Upper lobe of right lung (tissue), 1 donor: Measurements from ENCODE around the gene MIF. TPM values are rescaled to one million over a fixed set of nuclear protein-coding genes. Genes with fewer than 3 reads are reported as not detected.
A peak's percentile ranks its signal among the peaks of the same experiment; 100 is the strongest.

ENCODE experiments used
- ATAC-seq: fragments of 200-7000 bp; cut with Tn5 transposase; one replicate; pipeline ENCODE4 v1.9.1; 2020; ENCODE audit warnings: mild to moderate bottlenecking, moderate library complexity
- DNase-seq: peaks from one replicate; pipeline ENCODE4 v3.0.0-alpha.2; 2020
- H3K27ac ChIP-seq: fragments of 200-600 bp; one replicate; pipeline ENCODE4 v1.8.0; 2022
- H3K27me3 ChIP-seq: fragments of 200-600 bp; one replicate; pipeline ENCODE4 v1.8.0; 2022; ENCODE audit warnings: mild to moderate bottlenecking
- H3K36me3 ChIP-seq: fragments of 200-600 bp; one replicate; pipeline ENCODE4 v1.8.0; 2022
- H3K4me1 ChIP-seq: fragments of 200-600 bp; one replicate; pipeline ENCODE4 v1.8.0; 2022
- H3K4me3 ChIP-seq: fragments of 200-600 bp; one replicate; pipeline ENCODE4 v1.8.0; 2022; ENCODE audit warnings: mild to moderate bottlenecking
- H3K9me3 ChIP-seq: fragments of 200-600 bp; one replicate; pipeline ENCODE4 v1.8.0; 2022
- CTCF ChIP-seq: fragments of 200-600 bp; IDR thresholded peaks from one replicate; pipeline ENCODE4 v1.8.0; 2022; ENCODE audit warnings: antibody characterized with exemption
- intact Hi-C: fragments of 100-400 bp; cut with DNase I; formaldehyde crosslinking; loops from one replicate; pipeline ENCODE4 v1.11.0; 2022
- long read RNA-seq: library from polyadenylated mRNA; unstranded; transcript quantifications from one replicate; pipeline ENCODE4 v2.0.0, GENCODE V29; 2021
- total RNA-seq: library from RNA; stranded (reverse); fragmentation: NEBNext Ultra II Directional; extraction: Animal tissue kit (Norgen Biotek cat#: 25700); gene quantifications from one replicate; pipeline ENCODE4 v1.2.1, GENCODE V29; 2021
- donor health status: DM: no; HTN: yes; CAD: no; lungs with severe emphysema.

Gene MIF
- 236 TPM for total RNA-seq
- long read RNA-seq, transcript MIF-201 (3 exons, 939 nt), result major isoform, 74 of 74 reads
- long read RNA-seq, partial matches to known transcripts, result 0 of 74 reads
- long read RNA-seq, other reads (novel, unspliced or antisense), result 0 of 74 reads

GRCh38 chr22:23893945-23894709, at the start of gene MIF:
Gene MIF, plus strand, starts transcription at chr22:23894383. Its CDS starts 92 bp downstream, at chr22:23894475.
- peak; percentile 98 for DNase-seq
- Histone ChIP-seq H3K4me1 (peaks cover 7% of the 10 kb centered on the region), H3K4me3 (peak within 1 kb of the TSS; percentile 79), H3K36me3 (peaks cover 21% of the 10 kb centered on the region), H3K27ac (peak within 1 kb of the TSS; percentile 91), H3K9me3 (no peaks in the 10 kb centered on the region), H3K27me3 (no peaks in the 10 kb centered on the region)
- ATAC-seq, result peak; percentile 94
- intact Hi-C loops, result no loop called here
- peak; percentile 76 for TF ChIP-seq CTCF

GRCh38 chr22:23844739-23845202, 49.4 kb upstream of the MIF start:
- ATAC-seq, result no peak
- Histone ChIP-seq H3K9me3 (no peaks in the 10 kb centered on the region), H3K27me3 (peaks cover 2% of the 10 kb centered on the region), H3K4me1 (peaks cover 19% of the 10 kb centered on the region), H3K4me3 (no peak overlapping the region), H3K36me3 (no peaks in the 10 kb centered on the region), H3K27ac (no peak overlapping the region)
- TF ChIP-seq CTCF, result no peak
- intact Hi-C loops, result loop anchor here (10.0 kb wide), 1 partner anchor 70 kb away; the partner anchor contains the start of gene MMP11
- DNase-seq, result no peak

GRCh38 chr22:23845265-23846080, 48.7 kb upstream of the MIF start:
- Histone ChIP-seq H3K9me3 (no peaks in the 10 kb centered on the region), H3K36me3 (no peaks in the 10 kb centered on the region), H3K4me3 (no peak overlapping the region), H3K27me3 (peaks cover 7% of the 10 kb centered on the region), H3K27ac (no peak overlapping the region), H3K4me1 (peaks cover 21% of the 10 kb centered on the region)
- intact Hi-C loops, result loop anchor here (10.0 kb wide), 1 partner anchor 71 kb away; the partner anchor contains the start of gene MMP11
- no peak for DNase-seq
- no peak for TF ChIP-seq CTCF
- ATAC-seq, result no peak

- ATAC-seq (no peak), DNase-seq (no peak)
- no peak for TF ChIP-seq CTCF
- no peak overlapping the region for H3K27ac ChIP-seq
- no peaks in the 10 kb centered on the region for H3K9me3 ChIP-seq
- H3K4me3 ChIP-seq, result no peak overlapping the region
- H3K27me3 ChIP-seq, result peaks cover 7% of the 10 kb centered on the region
- peaks cover 21% of the 10 kb centered on the region for H3K4me1 ChIP-seq
- intact Hi-C loops, result loop anchor here (10.0 kb wide), 1 partner anchor 71 kb away; the partner anchor contains the start of gene MMP11
- no peaks in the 10 kb centered on the region for H3K36me3 ChIP-seq
Measured at GRCh38 chr22:23846081-23846469, 48.1 kb upstream of the MIF start.

- no peak overlapping the region for H3K4me3 ChIP-seq
- TF ChIP-seq CTCF, result no peak
- H3K36me3 ChIP-seq, result no peaks in the 10 kb centered on the region
- H3K9me3 ChIP-seq, result no peaks in the 10 kb centered on the region
- DNase-seq (no peak), ATAC-seq (no peak)
- H3K27me3 ChIP-seq, result peaks cover 7% of the 10 kb centered on the region
- H3K27ac ChIP-seq, result no peak overlapping the region
- intact Hi-C loops, result loop anchor here (10.0 kb wide), 1 partner anchor 73 kb away; the partner anchor contains the start of gene MMP11
- H3K4me1 ChIP-seq, result peaks cover 21% of the 10 kb centered on the region
Measured at GRCh38 chr22:23847310-23847920, 46.8 kb upstream of the MIF start.
